GM18502 (cell line): ENCODE data around the gene TRIO.

Experiments used
- ATAC-seq: cut with Tn5 transposase; IDR thresholded peaks from one replicate; pipeline ENCODE4 v1.9.1; 2021; ENCODE audit warnings: mild to moderate bottlenecking; ENCODE audit not compliant: unreplicated experiment, poor library complexity

Gene TRIO

DNA sequence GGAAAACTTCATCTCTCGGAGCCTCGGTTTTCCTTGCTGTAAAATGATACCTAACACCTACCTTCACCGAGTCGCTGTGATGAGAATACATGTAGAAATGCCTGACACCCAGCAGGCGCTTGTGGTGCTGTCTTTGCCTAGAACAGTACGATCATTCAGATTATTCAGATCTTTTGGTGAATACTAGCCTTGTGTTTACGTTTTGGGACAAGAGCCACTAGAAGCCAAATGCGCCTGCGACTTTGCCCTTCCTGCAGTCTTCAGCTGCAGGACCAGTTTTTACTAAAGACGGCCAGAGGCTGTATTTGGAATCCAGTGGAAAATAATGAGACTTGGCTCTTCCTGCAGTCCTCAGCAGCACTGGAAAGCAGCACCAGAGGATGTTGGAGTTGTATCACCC lies 189.6 kb downstream of the TRIO start:
- ATAC-seq = no peak

DNA sequence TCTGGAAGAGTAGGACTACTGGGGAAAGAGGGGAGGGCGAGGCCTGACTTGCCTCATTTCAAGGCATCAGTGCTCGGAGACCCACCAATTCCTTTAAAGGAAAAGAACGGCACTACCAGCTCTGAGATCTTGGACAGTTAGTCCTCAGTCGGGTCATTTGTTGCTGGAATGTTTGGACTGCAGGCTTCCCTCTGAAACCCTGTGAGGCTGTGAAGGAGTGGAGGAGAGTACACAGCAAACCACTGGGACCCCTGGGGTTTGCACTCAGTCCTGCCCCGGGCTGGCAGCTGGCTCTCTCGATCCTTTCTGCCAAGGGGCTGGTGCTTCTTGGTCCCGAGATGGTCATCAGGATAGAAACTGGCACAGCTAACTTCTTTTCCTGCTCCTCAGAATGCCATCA lies 194.5 kb downstream of the TRIO start:
- no peak for ATAC-seq

DNA sequence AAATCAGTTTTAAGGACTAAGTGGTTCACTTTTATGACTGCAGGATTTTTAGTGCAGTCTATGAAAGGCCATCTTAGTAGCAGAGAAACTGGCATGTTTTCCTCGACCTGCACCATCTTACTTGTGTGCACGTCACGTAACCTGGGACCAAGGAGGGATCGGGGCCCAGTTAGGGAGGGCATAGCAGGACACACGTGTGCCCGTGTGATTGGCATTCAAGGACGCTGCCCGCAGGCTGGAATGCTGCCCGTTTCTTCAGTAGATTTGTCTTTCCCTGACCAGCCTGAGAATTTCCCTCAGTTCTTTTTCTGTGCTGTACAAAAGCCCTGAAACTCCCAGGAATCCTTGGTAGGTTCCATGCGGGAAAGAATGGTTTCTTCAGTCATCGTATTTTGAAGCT lies 196.3 kb downstream of the TRIO start:
- ATAC-seq = no peak

DNA sequence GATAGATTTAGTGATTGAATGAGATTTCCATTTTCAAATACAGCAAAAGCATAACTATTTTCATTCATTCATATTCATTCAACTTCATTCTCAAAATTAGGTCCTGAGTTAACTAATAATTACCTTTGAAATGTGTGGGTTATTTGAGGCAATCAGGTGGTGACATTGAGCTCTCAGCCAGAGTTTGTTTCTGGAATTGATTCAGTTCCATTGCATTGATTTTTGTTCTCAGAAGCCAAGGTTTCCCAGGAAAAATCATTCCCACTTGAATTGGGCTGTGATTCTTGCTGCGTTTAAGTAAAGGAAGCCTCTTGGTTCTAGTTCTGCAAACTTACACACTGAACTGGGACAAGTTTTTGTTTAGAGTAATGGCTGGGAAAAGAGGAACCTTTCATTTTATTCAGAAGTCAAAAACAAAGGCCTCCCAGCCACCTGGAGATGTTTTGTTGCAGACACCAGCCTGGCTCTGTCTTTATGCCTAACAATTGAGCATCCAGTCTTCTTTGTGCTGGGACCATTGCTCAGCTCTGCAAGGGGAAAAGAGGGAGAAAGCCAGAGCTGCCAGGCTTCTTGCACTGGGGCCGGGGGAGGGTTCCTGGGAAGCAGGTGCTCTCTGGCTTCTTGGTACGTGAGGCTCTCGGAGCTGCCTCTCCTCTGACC lies 198.6 kb downstream of the TRIO start:
- ATAC-seq = no peak

DNA sequence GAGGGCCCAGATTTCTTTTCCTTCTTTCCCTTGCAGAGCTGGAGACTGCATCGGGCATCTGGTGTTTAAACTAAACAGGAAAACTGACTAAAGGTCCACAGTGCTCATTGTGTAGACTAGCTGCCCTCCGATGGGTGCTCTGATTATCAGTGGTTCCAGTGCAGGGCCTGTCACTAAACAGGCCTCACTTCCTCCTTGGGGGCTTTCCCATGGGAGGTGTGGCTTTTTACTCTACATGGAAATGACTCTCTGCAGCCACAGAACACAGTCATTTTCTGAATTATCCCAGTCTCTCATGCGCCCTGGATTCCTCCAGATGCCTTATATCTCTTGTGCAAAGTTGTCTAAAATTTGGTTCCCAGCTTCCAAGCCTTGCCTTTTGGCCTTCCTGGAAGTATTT lies 199.2 kb downstream of the TRIO start:
- ATAC-seq = peak; percentile 99

DNA sequence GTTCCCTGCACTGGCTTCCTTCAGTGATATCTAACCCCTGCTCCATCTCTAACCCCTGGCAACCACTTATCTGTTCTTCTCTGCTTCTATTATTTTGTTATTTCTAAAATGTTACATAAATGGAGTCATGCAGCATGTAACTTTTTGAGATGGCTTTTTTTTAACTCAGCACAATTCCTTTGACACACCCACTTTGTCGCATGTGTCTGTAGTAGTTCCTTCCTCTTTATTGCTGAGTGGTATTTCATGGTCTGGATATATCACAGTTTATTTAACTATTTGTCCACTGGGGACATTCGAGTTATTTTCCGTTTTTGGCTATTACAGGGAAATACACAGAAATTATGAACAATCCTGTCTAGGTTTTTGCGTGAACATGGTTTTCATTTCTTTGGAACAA lies 200.2 kb downstream of the TRIO start:
- ATAC-seq = no peak

DNA sequence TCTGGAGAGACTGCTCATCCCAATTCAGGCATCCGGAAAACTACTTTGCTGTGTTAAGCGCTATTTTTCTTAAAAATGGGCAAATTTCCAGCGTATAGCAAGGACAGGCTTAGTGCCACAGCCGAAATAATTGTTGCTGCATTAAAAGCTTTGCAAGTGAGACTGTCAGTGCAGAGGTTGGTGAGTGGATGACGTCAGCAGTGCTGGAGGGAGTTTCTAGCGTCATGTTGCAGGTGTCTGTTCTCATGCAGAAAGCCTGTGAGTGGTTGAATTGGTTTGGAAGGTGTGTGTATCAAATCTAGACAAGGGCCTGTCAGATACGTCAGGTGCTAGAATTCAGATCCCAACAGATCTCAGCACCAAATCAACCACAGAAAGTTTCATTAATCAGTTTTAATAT lies 204.4 kb downstream of the TRIO start:
- ATAC-seq = no peak

DNA sequence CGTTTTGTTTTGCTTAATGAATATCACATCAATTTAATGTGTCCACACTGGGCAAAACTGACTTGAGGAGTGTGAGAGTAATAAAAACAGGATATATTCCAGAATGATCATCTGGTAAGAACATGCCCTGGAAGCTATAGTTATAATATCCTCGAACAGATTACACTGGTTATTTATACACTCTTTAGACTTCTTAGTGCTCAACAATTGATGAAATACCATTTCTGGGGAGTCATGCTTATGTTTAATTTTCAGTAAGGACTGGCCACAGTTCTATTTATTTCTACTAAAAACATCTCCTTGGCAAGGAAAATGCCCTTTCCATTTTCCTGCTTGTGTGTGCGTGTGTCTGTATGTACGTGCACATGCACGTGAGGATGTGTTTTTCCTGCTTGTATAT lies 205.0 kb downstream of the TRIO start:
- no peak for ATAC-seq

DNA sequence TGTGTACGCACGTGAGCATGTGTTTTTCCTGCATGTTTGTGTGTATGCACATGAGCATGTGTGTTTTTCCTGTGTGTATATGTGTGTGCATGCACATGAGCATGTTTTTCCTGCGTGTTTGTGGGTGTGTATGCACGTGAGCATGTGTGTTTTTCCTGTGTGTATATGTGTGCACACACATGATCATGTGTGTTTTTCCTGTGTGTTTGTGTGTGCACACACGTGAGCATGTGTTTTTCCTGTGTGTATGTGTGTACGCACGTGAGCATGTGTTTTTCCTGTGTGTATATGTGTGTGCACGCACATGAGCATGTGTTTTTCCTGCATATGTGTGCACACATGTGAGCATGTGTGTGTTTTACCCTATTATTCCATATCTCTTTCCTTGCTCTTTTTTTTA lies 205.9 kb downstream of the TRIO start:
- ATAC-seq = no peak

DNA sequence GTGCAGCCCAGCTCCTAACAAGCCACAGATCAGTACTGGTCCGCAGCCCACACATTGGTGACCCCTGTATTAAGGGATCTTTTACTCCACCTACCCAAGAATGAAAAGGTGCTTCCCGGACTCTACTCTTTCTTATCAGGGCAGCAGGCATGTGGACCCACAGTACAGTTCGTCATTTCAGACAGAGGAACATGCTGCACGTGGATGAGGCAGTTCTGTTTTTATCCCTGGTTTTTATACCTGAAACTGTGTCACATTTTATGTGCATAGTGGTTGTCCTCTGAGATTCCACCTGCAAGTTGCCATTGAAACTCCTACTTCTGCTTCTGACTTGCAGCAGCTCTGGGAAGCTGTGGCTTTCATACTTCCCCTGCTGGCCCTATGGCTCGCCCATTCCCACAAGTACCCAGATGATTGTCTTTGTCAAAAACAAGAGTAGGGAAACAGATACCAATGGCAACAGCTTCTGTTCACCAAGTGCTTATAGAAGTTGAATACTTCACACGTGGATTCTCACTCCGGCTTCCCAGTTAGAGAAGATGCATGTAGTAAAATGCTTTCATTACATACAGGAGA lies 208.0 kb downstream of the TRIO start:
- ATAC-seq = no peak

DNA sequence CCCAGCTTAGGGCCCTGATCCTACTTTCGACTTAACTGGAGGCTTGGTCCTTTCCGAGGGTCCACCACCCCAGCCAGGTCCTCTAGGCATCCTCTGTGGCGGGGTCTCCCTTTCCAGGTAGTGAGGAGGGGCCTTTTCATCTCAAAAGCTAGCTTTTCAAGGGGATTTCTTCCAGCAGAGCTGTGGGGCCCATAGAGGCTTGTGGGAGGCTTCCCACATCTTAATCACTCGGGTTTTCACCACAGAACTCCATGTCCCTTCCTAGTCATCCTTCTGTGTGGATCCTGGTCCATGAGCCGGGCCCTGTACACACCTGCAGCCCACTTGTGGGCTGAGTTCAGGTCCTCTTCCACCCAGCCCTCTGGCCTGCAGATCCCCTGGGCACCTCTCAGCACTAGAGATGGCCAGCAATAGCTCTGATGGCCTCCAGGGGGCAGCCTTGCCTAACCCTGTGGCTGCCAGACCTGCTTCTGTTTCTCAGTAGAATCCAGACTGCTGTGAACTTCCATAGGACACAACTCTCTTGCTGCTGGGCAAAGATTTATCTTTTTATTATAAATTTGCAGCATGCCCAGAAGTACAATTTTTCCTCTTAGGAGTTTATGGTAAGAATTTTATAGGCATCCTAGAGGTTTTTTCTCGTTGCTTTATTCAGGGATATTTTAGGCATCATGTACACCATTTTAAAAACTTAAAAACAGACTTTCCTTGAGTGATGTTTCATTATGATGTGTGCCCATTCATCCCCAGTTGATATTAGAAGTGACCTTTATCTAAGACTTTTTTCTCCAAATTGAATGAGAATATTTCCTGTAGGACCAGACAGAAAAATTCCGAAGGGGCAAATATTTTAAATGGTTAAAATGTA lies 208.9 kb downstream of the TRIO start:
- ATAC-seq = peak; percentile 94

DNA sequence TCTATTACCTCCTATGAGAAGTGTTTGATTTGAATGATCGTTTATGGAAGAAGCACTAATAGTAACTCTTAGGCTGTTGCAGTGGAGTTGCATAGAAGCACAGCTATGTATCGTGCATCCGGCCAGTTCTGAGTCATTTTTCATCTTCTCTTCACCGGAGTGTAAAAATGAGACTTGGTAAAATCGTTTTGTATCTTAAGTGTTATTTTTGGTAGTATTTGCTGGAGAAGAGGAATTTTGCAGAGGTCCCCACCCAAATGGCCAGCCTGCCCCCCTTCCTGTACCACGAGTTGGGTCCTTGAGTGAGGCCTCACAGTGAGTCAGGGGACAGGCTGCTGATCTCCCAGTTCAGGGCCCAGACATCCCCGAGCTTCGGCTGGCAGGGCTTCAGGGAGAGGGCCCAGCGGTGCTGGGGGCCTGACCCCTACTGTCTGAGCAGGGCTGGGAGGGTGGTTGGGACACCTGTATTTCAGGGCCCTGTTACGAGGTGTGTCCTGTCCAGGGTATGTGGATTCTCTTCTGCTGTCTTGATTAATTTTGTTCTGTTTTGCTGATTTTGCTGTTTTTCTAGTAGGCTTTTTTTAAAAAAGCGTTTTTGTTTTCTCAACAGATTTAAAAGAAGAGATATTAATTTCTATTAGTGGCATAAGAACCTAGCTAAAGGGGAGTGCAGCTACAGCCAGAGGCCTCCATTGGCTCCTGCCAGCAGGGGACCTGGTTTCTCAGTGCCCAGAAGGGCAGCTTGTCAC lies 210.8 kb downstream of the TRIO start:
- ATAC-seq = no peak

DNA sequence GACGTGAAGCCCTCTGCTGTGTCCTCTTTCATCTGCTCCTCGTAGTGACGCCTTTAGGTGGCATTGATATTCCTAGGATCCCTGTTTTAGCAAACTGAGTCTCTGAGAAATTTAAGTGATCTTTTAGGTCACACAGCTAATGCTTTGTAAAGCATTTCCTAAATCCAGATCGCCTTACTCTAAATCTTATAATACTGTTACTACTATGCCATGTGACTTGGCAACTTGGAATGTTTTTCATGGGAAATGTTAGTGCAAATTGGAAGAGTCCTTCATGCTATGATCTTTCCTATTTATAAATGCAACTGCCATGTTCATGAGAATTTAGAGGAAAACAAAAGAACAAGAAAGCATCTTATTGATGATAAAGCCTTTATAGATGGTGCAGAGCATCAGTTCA lies 212.2 kb downstream of the TRIO start:
- ATAC-seq = no peak

DNA sequence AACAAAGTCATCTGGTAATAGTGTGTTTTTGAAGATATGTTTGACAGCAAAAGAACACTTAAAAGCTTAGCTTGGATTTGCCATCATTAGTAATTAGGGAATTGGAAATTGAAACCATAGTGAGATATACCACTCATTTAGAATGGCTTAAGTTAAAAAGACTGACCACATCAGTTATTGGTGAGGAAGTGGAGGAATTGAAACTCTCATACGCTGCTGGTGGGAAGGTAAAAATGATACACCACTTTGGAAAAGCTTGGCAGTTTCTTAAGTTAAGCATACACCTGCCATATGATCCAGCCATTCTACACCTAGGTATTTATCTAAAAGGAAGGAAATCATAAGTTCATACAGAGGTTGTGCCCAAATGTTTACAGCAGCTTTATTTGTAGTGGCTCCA lies 213.2 kb downstream of the TRIO start:
- ATAC-seq = peak; percentile 43

DNA sequence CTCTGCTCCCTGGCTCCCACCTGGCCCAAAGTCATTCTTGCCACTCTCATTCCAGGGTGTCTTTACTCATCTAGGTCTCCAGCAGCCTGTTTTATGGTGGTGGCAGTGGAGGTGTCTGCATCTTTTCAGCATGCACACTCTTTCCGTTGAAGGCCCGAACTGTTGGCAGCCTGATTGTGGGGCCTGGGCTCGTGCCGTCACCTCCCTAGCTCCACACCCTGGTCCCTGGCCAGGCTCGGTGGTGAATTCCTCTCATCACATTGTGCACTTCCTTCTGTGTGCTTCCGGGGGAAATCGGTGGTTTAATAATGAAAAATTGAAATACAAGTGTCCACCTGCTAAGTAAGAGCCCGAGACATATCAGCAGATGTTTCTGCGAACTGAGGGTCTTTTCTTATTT lies 214.3 kb downstream of the TRIO start:
- ATAC-seq = no peak

DNA sequence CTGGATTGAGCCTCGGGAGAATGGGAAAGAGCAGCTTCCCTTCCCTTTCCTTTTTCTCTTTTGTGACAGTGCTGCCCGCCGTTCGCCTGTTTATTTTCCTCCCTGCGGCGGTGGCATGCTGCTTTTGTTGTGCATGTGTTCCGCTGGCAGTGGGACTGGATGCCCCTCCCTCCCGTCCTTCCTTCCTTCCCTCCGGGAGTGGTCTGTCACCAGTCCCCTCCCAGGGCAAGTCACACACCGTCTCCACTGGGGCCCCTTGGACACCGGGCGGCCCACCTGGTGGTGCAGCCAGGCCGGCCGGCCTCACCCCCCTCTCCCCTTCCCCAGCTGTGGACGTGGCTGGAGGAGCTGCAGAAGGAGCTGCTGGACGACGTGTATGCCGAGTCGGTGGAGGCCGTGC lies 214.7 kb downstream of the TRIO start:
- ATAC-seq = no peak

DNA sequence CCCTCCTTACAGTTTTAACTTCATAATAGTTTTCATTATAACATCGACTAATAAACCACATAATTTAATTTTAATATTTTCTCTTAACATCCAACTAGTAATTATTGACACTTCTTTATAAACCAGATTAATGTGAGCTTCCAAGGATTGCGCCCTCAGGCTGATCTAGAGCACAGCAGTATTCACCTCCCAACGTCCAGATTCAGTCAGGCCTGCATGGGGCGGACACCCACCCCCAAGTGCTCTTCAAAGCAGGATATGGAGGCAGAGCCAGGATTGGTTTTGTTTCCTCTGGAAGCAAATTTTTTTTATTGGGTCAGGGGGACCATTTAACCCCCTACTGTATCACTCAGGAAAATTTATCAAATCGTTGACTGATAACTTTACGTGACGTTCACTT lies 215.4 kb downstream of the TRIO start:
- no peak for ATAC-seq

DNA sequence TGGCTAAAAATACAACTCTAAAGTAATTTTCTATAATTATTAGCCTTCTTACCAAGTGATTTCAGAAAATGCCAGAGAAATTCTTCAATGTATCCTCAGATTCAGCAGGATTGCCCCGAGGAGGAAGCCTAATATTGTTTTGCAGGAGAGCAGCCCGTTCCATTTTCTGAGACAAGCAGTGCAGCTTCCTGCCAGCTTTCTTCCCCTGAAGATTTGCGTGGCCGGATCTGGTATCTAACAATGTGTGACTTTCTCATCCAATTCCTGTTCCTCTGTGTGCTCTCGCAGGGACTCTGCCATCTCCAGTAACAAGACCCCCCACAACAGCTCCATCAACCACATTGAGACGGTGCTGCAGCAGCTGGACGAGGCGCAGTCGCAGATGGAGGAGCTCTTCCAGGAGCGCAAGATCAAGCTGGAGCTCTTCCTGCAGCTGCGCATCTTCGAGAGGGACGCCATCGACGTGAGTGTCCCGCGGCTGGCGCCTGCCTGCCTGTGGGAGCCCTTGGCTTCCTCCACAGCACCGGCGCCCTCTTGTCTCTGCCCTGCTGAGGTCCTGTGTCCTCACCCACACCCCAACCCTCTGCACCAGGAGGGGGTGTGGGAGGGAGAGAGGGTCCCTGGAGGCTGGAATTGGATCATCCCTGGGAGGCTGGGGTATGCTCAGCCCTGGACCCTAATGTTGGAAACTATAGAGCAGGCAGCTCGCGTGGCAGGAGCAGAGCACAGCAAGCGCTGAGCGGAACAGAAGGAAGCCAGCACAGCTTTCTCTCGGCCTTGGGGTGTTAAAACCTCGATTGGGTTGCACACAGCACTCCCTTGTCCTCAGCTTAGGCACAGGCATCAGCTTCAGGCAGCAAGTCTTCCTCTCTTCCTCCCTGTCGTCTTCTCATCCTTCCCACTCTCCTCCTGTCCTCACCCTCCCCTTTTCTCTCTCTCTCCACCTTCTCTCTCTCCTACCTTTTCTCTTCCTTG lies 216.2 kb downstream of the TRIO start:
- no peak for ATAC-seq

DNA sequence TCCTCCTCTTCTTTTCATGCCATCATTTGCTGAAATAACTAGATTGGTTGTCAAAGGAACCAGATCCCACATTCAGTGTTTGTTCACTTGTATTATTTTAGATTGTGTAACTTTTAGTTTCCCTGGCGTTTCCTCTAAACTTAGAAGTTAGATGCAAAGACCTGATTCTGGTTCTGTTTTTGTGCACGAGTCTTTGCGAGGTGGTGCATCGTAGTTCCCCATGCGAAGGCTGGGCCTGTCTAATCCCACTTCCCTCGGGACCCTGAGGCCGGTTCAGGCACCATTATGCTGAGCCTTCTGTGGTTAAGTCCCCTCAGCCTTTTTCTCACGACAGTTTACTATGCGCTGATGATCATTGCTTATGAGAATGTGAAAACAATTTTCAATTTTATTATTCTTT lies 219.3 kb downstream of the TRIO start:
- ATAC-seq = no peak

DNA sequence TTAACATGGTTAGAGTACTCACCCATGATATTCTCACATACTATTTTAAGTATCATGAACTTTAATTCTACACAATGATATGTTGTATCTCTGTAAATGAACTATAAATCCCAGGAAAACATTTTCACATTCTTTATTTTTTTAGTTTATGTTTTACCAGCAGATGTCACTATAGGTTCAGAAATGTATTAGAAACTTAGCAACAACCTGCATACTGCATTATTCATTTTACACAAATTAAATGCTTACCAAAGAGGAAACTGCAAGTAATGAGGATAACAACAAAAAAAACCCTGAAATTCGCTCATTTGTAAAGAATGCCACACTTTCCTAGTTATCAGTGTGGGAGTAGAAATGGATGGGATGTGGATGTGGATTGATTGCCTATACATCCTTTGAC lies 221.0 kb downstream of the TRIO start:
- no peak for ATAC-seq
